Activated CD8-positive, alpha-beta memory T cell treated with anti-CD3 and anti-CD28 coated beads, Interleukin-2, amount 50 U/mL, for 1 hour (primary cell): ENCODE data around the gene NPTXR.

Source experiments
- DNase-seq: peaks from one replicate; pipeline ENCODE4 v3.0.0-alpha.2; 2020; ENCODE audit errors: extremely low read depth

The NPTXR gene

DNA sequence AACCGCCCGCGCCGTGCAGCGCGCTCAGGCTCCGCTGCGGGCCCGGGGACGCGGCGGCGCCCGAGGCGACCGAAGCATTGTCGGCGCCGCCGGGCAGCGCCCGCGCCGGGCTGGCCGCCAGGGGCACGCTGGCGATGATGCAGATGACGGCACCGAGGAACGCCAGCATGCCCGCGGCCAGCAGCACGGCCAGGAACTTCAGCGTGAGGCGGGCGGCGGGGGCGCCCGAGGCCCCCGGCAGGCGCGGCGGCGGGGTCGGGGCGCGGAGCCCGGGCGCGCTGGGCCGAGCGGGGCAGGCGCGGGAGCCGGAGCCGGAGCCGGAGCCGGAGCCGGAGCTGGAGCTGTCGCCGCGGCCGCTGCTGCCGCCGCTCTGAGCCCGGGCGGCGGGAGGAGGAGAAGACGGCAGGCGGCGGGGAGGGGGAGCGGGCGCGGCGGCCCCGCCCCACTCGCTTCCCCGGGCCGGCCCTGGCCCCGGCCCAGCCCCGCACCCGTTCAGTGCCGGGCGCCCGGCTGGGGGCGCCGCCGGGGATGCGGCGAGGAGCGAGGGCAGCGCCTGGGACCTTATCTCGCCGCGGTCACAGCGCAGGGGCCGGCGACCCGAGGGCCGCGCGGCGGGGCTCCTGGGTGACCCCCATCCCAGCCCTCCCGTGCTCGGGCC is at the start of gene NPTXR:
NPTXR (minus strand) TSS at position 372 of the 658 bp plus-strand sequence.
- no peak for DNase-seq

- no peak for DNase-seq
Observed at GRCh38 chr22:38891256-38891655, 47.4 kb upstream of the NPTXR start.

GRCh38 chr22:38890377-38890776 is 46.5 kb upstream of the NPTXR start:
- DNase-seq: no peak

DNA sequence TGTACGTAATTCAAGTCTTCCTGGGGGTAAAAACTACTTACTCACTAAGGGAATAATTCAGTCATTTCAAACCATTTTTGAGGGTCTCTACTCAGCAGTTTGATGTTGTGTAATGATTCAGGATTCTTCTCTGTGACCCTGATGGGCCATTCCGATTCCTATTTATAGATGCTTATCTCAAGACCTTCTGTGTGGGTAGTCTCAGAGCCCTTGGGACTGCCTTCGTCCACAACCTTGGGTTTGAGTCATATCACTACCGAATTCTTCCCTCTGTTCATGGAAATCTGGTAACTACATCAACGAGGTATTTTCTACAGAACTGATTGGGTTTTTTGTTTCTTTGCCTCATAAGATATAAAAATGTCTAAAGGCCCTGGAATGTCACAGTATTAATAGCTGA is 42.5 kb upstream of the NPTXR start:
- no peak for DNase-seq

DNA sequence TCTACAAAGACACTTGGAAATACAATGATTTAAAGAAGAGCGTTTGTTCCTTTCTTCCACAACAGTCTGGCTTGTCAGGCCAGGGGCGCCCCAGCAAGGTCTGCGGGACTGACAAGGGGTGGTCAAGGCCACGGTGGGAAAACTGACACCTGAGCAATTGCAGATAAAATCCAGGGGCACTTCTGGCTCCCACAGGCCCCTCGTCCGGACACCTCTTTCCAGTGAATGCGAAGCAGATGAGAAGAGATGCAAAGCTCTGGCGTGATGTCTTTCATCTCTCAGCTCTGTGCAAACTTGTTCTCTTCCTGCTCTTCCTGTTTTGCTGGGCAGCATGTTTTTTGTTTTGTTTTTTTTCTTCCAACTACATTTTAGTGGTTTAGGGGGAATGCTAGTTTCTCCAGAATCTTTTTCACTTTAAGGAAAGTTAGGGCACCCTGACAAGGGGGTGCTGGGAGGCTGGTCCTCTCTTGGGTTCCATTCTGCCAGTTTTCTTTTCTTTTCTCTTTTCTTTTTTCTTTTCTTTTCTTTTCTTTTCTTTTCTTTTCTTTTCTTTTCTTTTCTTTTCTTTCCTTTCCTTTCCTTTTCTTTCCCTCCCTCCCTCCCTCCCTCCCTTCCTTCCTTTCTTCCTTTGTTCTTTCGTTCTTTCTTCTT is 39.3 kb upstream of the NPTXR start:
- no peak for DNase-seq

GRCh38 chr22:38881997-38882879 is 38.4 kb upstream of the NPTXR start:
- no peak for DNase-seq

GRCh38 chr22:38881464-38881871 is 37.6 kb upstream of the NPTXR start:
- no peak for DNase-seq

DNA sequence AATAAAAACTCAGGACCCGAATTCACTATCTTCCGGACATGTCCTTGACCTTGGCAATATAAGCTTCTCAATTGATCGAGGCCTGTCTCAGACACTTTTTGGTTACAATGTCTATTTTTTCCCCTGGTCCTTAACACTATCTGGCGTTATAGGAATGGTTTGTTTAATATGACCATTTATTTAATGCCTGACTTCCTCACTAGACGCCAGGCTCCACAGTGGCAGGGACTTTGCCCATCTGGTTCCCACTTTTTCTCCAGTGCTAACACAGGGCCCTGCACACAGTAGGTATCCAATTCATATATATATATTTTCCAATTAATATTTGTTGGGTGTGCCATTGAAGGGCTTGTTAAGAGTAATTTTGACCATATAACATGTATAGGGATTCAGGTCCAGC is 36.1 kb upstream of the NPTXR start:
- DNase-seq: no peak

DNA sequence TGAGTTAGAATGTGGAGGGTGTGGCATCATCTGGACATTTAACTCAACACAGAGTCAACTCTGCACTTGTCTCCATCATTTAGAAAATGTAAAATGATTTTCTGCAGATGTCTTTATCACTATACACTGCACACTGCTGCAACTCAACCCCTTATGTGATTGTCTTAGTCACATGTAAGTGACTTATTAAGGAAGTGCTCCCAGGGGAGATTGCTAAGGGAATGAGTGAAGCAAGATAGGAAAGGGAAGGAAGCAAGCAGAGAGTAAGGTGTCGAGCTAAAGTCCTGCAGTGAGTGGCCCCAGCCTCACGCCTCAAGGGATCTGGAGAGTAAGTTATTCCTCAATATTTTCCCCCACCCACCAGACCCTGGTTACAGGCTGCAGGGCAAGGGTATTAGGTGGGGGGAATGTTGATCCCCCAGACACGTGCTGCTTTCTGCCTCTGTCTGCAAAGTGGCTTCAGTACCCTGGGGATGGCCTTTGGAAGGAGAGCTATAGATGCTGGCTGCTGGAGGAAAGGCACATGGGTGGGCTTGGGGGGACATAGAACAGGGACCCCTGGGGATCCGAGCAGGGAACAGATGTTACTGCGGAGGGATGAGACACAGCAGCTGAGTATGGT is 35.4 kb upstream of the NPTXR start:
- DNase-seq: no peak

GRCh38 chr22:38878001-38878400 is 34.2 kb upstream of the NPTXR start:
- no peak for DNase-seq

DNA sequence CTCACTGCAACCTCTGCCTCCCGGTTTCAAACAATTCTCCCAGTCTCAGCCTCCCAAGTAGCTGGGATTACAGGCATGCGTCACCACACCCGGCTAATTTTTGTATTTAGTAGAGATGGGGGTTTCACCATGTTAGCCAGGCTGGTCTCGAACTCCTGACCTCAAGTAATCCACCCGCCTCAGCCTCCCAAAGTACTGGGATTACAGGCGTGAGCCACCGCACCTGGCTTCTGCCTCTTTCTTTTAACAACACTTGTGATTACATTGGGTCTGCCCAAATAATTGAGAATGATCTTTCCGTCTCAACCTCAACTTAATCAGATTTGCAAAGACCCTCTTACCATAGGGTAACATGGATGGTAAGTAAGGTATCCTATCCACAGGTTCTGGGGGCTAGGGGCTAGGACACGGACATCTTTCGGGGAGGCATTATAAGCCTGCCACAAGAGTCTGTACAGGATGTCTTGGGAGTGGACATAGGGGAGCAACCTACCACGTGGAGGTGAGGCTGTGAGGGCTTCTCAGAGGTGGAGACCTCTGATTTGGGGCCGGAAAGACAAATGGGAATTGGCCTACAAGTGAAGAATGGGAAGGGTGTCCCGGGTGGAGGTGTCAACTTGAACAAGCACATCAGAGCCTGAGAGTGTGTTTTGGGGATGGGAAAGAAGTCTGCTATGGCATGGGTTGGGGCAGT is 30.8 kb upstream of the NPTXR start:
- no peak for DNase-seq

- peak; percentile 37 for DNase-seq
Observed at GRCh38 chr22:38873469-38874411, 29.9 kb upstream of the NPTXR start.

GRCh38 chr22:38872831-38873248 is 29.0 kb upstream of the NPTXR start:
- DNase-seq: no peak

GRCh38 chr22:38872172-38872830 is 28.5 kb upstream of the NPTXR start, which contains the start of gene CBX6:
CBX6 (minus strand) TSS chr22:38872216; CDS start chr22:38872190, 26 bp downstream.
- peak; percentile 81 for DNase-seq

GRCh38 chr22:38871360-38872171 is 27.7 kb upstream of the NPTXR start:
- DNase-seq: no peak

DNA sequence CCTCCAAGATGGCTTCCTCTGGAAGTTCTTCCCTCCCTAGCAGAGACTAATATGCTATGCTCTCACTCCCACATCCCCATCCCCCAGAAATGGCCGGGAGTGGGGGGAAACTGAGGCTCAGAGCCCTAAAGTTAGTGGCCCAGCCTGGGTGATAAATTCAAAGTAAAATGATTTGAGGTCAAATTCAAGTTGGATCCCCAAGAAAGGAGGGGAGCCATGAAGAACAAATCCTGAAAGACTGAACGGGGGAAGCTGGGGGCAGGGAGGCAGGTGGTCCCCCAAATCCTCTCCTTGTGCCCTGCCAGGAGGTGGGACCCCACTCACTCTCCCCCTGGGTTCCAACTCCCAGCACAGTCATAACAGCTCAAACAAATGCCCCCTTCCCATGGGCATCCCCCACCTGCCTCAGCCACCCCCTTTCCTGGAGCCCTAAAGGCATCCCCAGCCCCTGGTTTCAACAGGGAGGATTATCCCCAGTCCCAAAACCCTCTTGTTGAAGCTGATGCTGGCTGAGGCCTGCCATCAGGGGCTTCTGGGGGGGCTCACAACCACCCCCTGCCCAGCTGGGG is 27.0 kb upstream of the NPTXR start:
- no peak for DNase-seq

DNA sequence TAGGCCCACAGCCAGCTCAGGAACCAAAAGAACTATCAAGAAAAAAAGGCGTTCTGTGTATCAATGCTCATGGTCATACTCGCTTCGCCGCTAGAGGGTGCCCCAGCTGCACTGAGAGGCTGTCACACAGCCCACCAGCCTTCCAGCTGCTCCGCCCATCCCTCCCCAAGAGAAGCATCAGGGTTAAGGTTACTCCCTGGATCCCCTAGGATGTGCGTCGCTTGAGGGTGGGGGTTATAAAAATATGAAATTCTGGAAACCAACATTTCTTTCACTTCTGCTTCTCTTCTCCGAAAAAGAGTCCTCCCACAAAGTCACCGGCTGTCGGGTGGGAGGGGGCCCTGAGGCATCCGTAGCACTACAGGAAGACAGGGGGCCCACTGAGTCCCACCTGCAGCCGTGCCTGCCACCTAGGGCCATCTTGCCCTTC is 26.5 kb upstream of the NPTXR start:
- DNase-seq: peak; percentile 55

DNA sequence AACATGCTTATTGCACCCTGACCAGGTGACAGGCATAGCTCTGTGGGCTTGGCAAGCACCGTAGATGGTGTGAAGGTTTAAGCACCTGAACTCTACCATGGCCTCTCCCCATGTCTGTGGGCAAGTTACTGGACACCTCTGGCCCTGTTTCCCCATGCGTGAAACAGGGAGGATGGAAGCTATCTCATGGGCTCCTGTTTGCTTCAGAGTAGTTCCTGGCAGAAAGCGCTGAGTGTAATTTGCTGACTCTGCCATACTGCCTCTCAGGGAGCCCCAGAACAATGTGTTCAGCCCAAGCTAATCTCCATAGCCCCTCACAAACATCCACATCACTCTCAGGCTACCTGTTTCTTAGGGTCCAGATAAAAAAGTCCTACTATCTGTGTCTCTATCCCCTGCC is 25.8 kb upstream of the NPTXR start:
- DNase-seq: no peak
